ENCODE results near the gene UBXN1.
"Not testable (repeated sequence)": the region's sequence is repeated elsewhere in the genome, so short reads cannot be mapped to it uniquely, and the experiment has no call there.

DNA sequence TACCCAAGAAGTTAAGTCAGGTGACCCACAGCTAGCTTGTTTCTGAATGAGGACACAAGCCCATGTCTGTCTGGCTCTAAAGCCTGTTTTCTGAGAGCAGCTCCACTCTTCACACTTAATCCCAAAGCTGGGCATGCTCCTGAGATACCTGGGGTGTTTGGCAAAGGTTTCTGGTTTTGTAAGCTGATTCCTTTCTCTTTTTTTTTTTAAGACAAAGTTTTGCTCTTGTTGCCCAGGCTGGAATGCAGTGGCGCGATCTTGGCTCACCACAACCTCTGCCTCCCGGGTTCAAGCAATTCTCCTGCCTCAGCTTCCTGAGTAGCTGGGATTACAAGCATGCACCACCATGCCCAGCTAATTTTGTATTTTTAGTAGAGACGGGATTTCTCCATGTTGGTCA, 14.8 kb upstream of the UBXN1 start:
- TF ChIP-seq, protein P1, sequence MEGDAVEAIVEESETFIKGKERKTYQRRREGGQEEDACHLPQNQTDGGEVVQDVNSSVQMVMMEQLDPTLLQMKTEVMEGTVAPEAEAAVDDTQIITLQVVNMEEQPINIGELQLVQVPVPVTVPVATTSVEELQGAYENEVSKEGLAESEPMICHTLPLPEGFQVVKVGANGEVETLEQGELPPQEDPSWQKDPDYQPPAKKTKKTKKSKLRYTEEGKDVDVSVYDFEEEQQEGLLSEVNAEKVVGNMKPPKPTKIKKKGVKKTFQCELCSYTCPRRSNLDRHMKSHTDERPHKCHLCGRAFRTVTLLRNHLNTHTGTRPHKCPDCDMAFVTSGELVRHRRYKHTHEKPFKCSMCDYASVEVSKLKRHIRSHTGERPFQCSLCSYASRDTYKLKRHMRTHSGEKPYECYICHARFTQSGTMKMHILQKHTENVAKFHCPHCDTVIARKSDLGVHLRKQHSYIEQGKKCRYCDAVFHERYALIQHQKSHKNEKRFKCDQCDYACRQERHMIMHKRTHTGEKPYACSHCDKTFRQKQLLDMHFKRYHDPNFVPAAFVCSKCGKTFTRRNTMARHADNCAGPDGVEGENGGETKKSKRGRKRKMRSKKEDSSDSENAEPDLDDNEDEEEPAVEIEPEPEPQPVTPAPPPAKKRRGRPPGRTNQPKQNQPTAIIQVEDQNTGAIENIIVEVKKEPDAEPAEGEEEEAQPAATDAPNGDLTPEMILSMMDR (IDR thresholded peaks at IDR 0.05; ENCODE audit: insufficient read depth, low read length, poor library complexity, severe bottlenecking): not testable (repeated sequence)
- TF ChIP-seq EZH2phosphoT487 (conservative IDR thresholded peaks at IDR 0.05; ENCODE audit: low read length): not testable (repeated sequence)
